HepG2 (cell line): ENCODE measurements around the gene CEP78. TPM values are rescaled to one million over a fixed set of nuclear protein-coding genes. Genes with fewer than 3 reads are reported as not detected.

Experiments used
- ATAC-seq: fragments of 200-7000 bp; cut with Tn5 transposase; 3 replicates; pipeline ENCODE4 v1.9.1; 2020; ENCODE audit warnings: mild to moderate bottlenecking, moderate library complexity
- BruUV-seq: library from RNA; stranded (reverse); fragments of 400-500 nt; replicated peaks from 2 replicates; lab custom pipeline; 2021; lab: Mats Ljungman, UMichigan
- CTCF ChIA-PET: fragments of 300-600 bp; formaldehyde crosslinking; extraction: SDS; loops from one replicate; lab custom pipeline; 2021; ENCODE audit warnings: low total read pairs, inconsistent platforms, low intra/inter-chr PET ratio; lab: Yijun Ruan, JAX
- POLR2A ChIA-PET: fragments of 350-600 bp; sonication (Branson Sonifier 250); formaldehyde crosslinking; loops from one replicate; lab custom pipeline; 2020; ENCODE audit warnings: antibody characterized with exemption, inconsistent platforms; lab: Yijun Ruan, JAX
- DNase-seq: peaks from one replicate; pipeline ENCODE4 v3.0.0-alpha.2; 2015; ENCODE audit warnings: low spot score
- FAIRE-seq: peaks from 3 replicates; lab custom pipeline; 2011; peaks lifted over from hg19 to GRCh38; lab: Jason Lieb, UNC
- H2AFZ ChIP-seq: one replicate; pipeline ENCODE4 v1.6.1; 2011; ENCODE audit warnings: low read length, inconsistent platforms
- H3K27ac ChIP-seq: fragments of 300-600 bp; 3 replicates; pipeline ENCODE4 v1.8.0; 2011; ENCODE audit warnings: mixed run types, mild to moderate bottlenecking, mixed read lengths, low read length, inconsistent platforms; ENCODE audit not compliant: insufficient read depth; ENCODE audit errors: extremely low read length
- H3K27me3 ChIP-seq, 2 experiments: fragments of 200-600 bp in 1 of 2; 2 replicates in 1 of 2; 3 replicates in 1 of 2; pipeline versions ENCODE4 v1.6.0 to v1.8.0; 2011; ENCODE audit warnings: low read length in 2 of 2, mild to moderate bottlenecking in 2 of 2, moderate library complexity in 2 of 2, inconsistent platforms in 1 of 2; ENCODE audit not compliant: insufficient read depth in 2 of 2, control insufficient read depth in 1 of 2
- H3K36me3 ChIP-seq, 2 experiments: fragments of 200-600 bp in 1 of 2; replicated peaks in 1 of 2; 2 replicates in 1 of 2; 3 replicates in 1 of 2; pipeline versions ENCODE4 v1.5.1 to v1.8.0; 2011; ENCODE audit warnings: low read length in 2 of 2, inconsistent platforms in 1 of 2; ENCODE audit not compliant: insufficient read depth in 2 of 2, control insufficient read depth in 1 of 2
- H3K4me1 ChIP-seq: 2 replicates; pipeline ENCODE4 v1.5.1; 2012; ENCODE audit warnings: low read length, inconsistent platforms; ENCODE audit not compliant: insufficient read depth
- H3K4me2 ChIP-seq: 2 replicates; pipeline ENCODE4 v1.6.0; 2011; ENCODE audit warnings: low read depth, low read length, inconsistent platforms
- H3K4me3 ChIP-seq, 3 experiments: fragments of 200-600 bp in 1 of 3; sonication (generic), shearing (Covaris generic) in 1 of 3; replicated peaks in 1 of 3; 2 replicates each; pipeline ENCODE4 v1.5.1; 2011 to 2016; ENCODE audit warnings: low read length in 3 of 3, inconsistent platforms in 2 of 3, low read depth in 2 of 3, mild to moderate bottlenecking in 2 of 3, control low read depth in 1 of 3, mixed read lengths in 1 of 3; ENCODE audit not compliant: insufficient read depth in 1 of 3
- H3K79me2 ChIP-seq: one replicate; pipeline ENCODE4 v1.6.1; 2011; ENCODE audit warnings: low read length, inconsistent platforms; ENCODE audit not compliant: insufficient read depth
- H3K9ac ChIP-seq: 2 replicates; pipeline ENCODE4 v1.6.0; 2011; ENCODE audit warnings: mild to moderate bottlenecking, low read depth, low read length, inconsistent platforms; ENCODE audit not compliant: insufficient read depth
- H3K9me3 ChIP-seq: 2 replicates; pipeline ENCODE4 v1.5.1; 2012; ENCODE audit warnings: mild to moderate bottlenecking, low read length
- H4K20me1 ChIP-seq: 2 replicates; pipeline ENCODE4 v1.6.0; 2011; ENCODE audit warnings: inconsistent platforms, mild to moderate bottlenecking, low read length, moderate library complexity; ENCODE audit not compliant: insufficient read depth
- CTCF ChIP-seq: sonication (generic); formaldehyde crosslinking; IDR thresholded peaks from 2 replicates; pipeline ENCODE4 v1.5.0; 2020; ENCODE audit warnings: mild to moderate bottlenecking, missing genetic modification reagents, moderate library complexity
- E2F2 ChIP-seq: sonication (generic); formaldehyde crosslinking; IDR thresholded peaks from 2 replicates; pipeline ENCODE4 v1.4.0; 2020; ENCODE audit warnings: missing genetic modification reagents, borderline replicate concordance
- NFE2 ChIP-seq: sonication (generic); formaldehyde crosslinking; IDR thresholded peaks from 2 replicates; pipeline ENCODE4 v1.4.0; 2020; ENCODE audit warnings: missing genetic modification reagents
- NFKB2 ChIP-seq: sonication (generic); formaldehyde crosslinking; IDR thresholded peaks from 2 replicates; pipeline ENCODE4 v1.4.0; 2020; ENCODE audit warnings: missing genetic modification reagents, borderline replicate concordance
- PHF5A ChIP-seq: IDR thresholded peaks from one replicate; pipeline ENCODE4 v1.6.1; 2018; ENCODE audit warnings: low read depth, missing genetic modification reagents; ENCODE audit not compliant: unreplicated experiment
- POLR2AphosphoS5 ChIP-seq: IDR thresholded peaks from 2 replicates; pipeline ENCODE4 v1.6.1; 2012; ENCODE audit warnings: low read depth, low read length
- POLR2G ChIP-seq: fragments of 200-400 bp; formaldehyde crosslinking; IDR thresholded peaks from 2 replicates; pipeline ENCODE4 v1.6.1; 2018; ENCODE audit warnings: mild to moderate bottlenecking, low read depth, low read length, moderate library complexity
- RBFOX2 ChIP-seq: fragments of 200-400 bp; formaldehyde crosslinking; IDR thresholded peaks from 2 replicates; pipeline ENCODE4 v1.6.1; 2017; ENCODE audit warnings: low read depth, mild to moderate bottlenecking, low read length
- RBM22 ChIP-seq: fragments of 200-400 bp; formaldehyde crosslinking; optimal IDR thresholded peaks from 2 replicates; pipeline ENCODE3; 2017; ENCODE audit warnings: mild to moderate bottlenecking, low read length, moderate library complexity
- SCMH1 ChIP-seq: sonication (generic); formaldehyde crosslinking; IDR thresholded peaks from 2 replicates; pipeline ENCODE4 v1.9.0; 2021; ENCODE audit warnings: missing genetic modification reagents, mild to moderate bottlenecking, borderline replicate concordance
- ZNF292 ChIP-seq: sonication (generic); formaldehyde crosslinking; IDR thresholded peaks from 2 replicates; pipeline ENCODE4 v1.8.1; 2022; ENCODE audit warnings: mild to moderate bottlenecking, low read depth, missing genetic modification reagents, borderline replicate concordance
- ZNF629 ChIP-seq: sonication (generic); formaldehyde crosslinking; conservative IDR thresholded peaks from 2 replicates; pipeline ENCODE4 v1.5.0; 2020; ENCODE audit warnings: missing genetic modification reagents
- ZSCAN30 ChIP-seq: sonication (generic); formaldehyde crosslinking; IDR thresholded peaks from 2 replicates; pipeline ENCODE4 v1.5.0; 2020; ENCODE audit warnings: mild to moderate bottlenecking, missing genetic modification reagents
- ZZZ3 ChIP-seq: sonication (generic); formaldehyde crosslinking; IDR thresholded peaks from 2 replicates; pipeline ENCODE4 v1.4.0; 2020; ENCODE audit warnings: missing genetic modification reagents, mild to moderate bottlenecking, borderline replicate concordance
- WGBS: methylation state at CpG from one replicate; pipeline ENCODE4 v1.1.6; 2017; ENCODE audit warnings: low lambda C conversion rate; 5-methylcytosine and 5-hydroxymethylcytosine counted together
- in situ Hi-C: cut with HindIII; loops from 2 replicates; pipeline ENCODE4 v1.10.0; 2017; ENCODE audit warnings: low pct_unique_long_range_greater_than_20kb; ENCODE audit not compliant: extremely low pct_ligation_motif_present
- intact Hi-C: fragments of 100-400 bp; cut with micrococcal nuclease; formaldehyde crosslinking; loops from one replicate; pipeline ENCODE4 v1.10.0; 2022; ENCODE audit not compliant: unreplicated experiment
- polyA plus RNA-seq, 8 experiments: library from polyadenylated mRNA; depleted of rRNA in 3 of 8; stranded (reverse) in 7 of 8; unstranded in 1 of 8; fragments of >200 nt; fragmentation: Illumina TruSeq in 4 of 8; extraction: Trizol in 4 of 8; gene quantifications; 2 replicates each; pipeline versions ENCODE4 v1.2.1 to v1.2.3, GENCODE V29; 2011 to 2016; ENCODE audit warnings: low read depth in 4 of 8, missing spikeins in 1 of 8, mixed read lengths in 1 of 8; ENCODE audit not compliant: insufficient read depth in 1 of 8
- total RNA-seq, 5 experiments: library from RNA; depleted of rRNA; stranded (reverse); fragments of >200 nt; fragmentation: Illumina TruSeq; extraction: Trizol; gene quantifications; 2 replicates each; pipeline ENCODE4 v1.2.3, GENCODE V29; 2016; ENCODE audit warnings: low read depth in 1 of 5

The CEP78 gene
- total and polyA plus RNA-seq, 2 of the 13 experiments (the other 11 are each of a cell fraction or from before 2014, with no cell fraction given) = 5.1 to 30.8 TPM

DNA sequence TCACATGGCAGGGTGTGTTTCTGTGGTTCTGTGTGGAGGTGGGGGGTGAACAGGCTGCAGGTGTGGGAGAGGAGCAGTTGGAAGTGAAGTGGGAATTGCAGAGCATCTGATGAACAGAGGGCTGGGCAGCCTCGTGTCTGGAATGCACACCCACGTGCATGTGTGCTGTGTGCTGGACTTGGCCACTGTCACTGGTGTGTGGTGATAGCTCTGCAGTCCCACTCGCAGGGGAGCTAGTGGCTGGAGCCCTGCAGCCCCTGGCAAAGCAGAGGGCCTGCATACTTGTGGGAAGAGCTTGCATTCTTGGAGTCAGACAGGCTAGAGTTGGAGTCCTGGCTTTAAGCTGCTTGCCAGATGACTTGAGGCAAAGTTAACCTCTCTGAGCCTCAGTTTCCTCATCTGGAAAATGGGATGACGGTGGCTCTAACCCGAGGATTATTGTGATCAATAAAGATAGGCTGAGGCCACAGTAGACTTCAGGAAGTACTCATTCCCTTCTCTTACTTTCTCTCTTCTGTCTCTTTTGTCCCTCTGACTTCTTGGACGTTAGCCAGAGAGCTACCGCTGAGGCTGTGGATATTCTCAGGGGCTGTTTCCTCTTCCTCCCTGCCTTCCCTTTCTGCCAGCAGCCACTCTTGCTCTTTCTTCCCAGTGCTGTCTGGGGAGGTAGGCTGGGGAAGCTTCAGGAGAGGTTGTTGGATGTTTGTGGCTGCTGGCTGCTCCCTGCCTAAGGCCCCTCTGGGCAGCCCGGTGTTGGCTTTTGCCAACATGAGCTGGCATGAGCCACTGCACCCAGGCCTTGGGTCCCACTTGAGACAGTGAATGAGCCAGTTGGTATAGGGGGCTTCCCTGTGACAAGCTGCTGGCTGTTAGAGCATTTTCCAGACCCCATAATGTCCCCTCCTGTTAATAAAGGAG, 79.3 kb downstream of the CEP78 start:
- H3K4me1 ChIP-seq = no peaks in the 10 kb centered on the region; the same call in 1 of the 2 replicates
- peak; percentile 13 for ATAC-seq
- peaks cover 44 to 92% of the 10 kb centered on the region in 2 experiments for H3K36me3 ChIP-seq

GRCh38 chr9:78316166-78316892, 80.5 kb downstream of the CEP78 start:
- 96% methylated on average over 11 of the region's 11 CpGs for WGBS
- peaks cover 35% of the 10 kb centered on the region for H4K20me1 ChIP-seq
- DNase-seq (no peak), FAIRE-seq (no peak), ATAC-seq (peak; percentile 10; the same call in 1 of the 3 replicates)
- peaks cover 44 to 91% of the 10 kb centered on the region in 2 experiments for H3K36me3 ChIP-seq
- H3K4me2 ChIP-seq = no peak overlapping the region
- H2AFZ ChIP-seq = no peak overlapping the region
- POLR2A ChIA-PET = interaction anchor here (1.2 to 9.3 kb wide), 4 partner anchors 12 to 21 kb away, joined by 3 to 76 read pairs (median 4); partner anchors contain the start of gene PSAT1
- CTCF ChIA-PET = no interaction called here
- no peak overlapping the region for H3K9ac ChIP-seq
- intact Hi-C loops (no loop called here), in situ Hi-C loops (loop anchor here (10.0 kb wide), 1 partner anchor 52 kb away; no protein-coding TSS in a partner anchor)
- no peaks in the 10 kb centered on the region; the same call in 1 of the 2 replicates for H3K4me1 ChIP-seq
- no TSS peak for BruUV-seq
- H3K4me3 ChIP-seq = no peak overlapping the region
- peaks cover 14% of the 10 kb centered on the region for H3K79me2 ChIP-seq
- H3K27me3 ChIP-seq = no peaks in the 10 kb centered on the region
- TF ChIP-seq POLR2G (peak; percentile 35; the same call in 1 of the 2 replicates), NFE2 (CRISPR knock-in tag) (no peak), ZNF292 (CRISPR knock-in tag) (no peak), CTCF (0 out of 2 replicates have a peak, but pooled peaks have one; percentile 13), RBM22 (peak; percentile 33), SCMH1 (CRISPR knock-in tag) (no peak), E2F2 (CRISPR knock-in tag) (no peak), PHF5A (CRISPR knock-in tag) (no peak)
- no peak overlapping the region for H3K27ac ChIP-seq
- no peaks in the 10 kb centered on the region for H3K9me3 ChIP-seq

More for the DNA sequence above, 79.3 kb downstream of the CEP78 start:
- no peak overlapping the region for H3K27ac ChIP-seq
- no peak for TF ChIP-seq ZSCAN30 (CRISPR knock-in tag)
- peak; percentile 7 for TF ChIP-seq RBM22
- no peak for TF ChIP-seq NFKB2
- 0 out of 2 replicates have a peak, but pooled peaks have one; percentile 5 for TF ChIP-seq RBFOX2
- TF ChIP-seq ZZZ3 (CRISPR knock-in tag) = no peak
- TF ChIP-seq POLR2AphosphoS5 = 0 out of 2 replicates have a peak, but pooled peaks have one; percentile 6
- peak; percentile 85 for TF ChIP-seq ZNF629
- TF ChIP-seq, all 625 proteins: peak for 4
- intact Hi-C loops = loop anchor here (5.0 kb wide), 1 partner anchor 53 kb away; no protein-coding TSS in a partner anchor
- no peak for FAIRE-seq
- no peaks in the 10 kb centered on the region for H3K27me3 ChIP-seq
- BruUV-seq = no TSS peak
- H4K20me1 ChIP-seq = peaks cover 32% of the 10 kb centered on the region
- POLR2A ChIA-PET = interaction anchor here (1.6 to 9.3 kb wide), 3 partner anchors 9 to 20 kb away, joined by 4 to 76 read pairs (median 9); partner anchors contain the start of gene PSAT1
- no peak overlapping the region for H3K4me2 ChIP-seq
- no peak overlapping the region for H3K9ac ChIP-seq
- DNase-seq = no peak
- CTCF ChIA-PET = no interaction called here
- H2AFZ ChIP-seq = no peak overlapping the region
- H3K4me3 ChIP-seq = no peak overlapping the region
- peaks cover 21% of the 10 kb centered on the region for H3K79me2 ChIP-seq
- in situ Hi-C loops = loop anchor here (10.0 kb wide), 1 partner anchor 50 kb away; no protein-coding TSS in a partner anchor
- H3K9me3 ChIP-seq = no peaks in the 10 kb centered on the region
- WGBS = 89% methylated on average over 7 of the region's 8 CpGs
